Osteoblast (primary cell): ENCODE results near the gene MUC5B. TPM values are rescaled to one million over a fixed set of nuclear protein-coding genes. Genes with fewer than 3 reads are reported as not detected.

Experiments used
- DNase-seq: peaks from one replicate; pipeline ENCODE4 v3.0.0; 2011; ENCODE audit warnings: low spot score, mixed read lengths; ENCODE audit not compliant: insufficient read length; ENCODE audit errors: missing footprints
- H2AFZ ChIP-seq: 2 replicates; pipeline ENCODE4 v1.6.0; 2011; ENCODE audit warnings: mild to moderate bottlenecking, low read length
- H3K27ac ChIP-seq: 2 replicates; pipeline ENCODE4 v1.5.1; 2011; ENCODE audit warnings: mild to moderate bottlenecking, low read depth, low read length, moderate library complexity
- H3K27me3 ChIP-seq: 2 replicates; pipeline ENCODE4 v1.6.0; 2012; ENCODE audit warnings: mild to moderate bottlenecking, control low read depth, inconsistent platforms, low read length, moderate library complexity; ENCODE audit not compliant: insufficient read depth
- H3K36me3 ChIP-seq: 2 replicates; pipeline ENCODE4 v1.5.1; 2011; ENCODE audit warnings: mild to moderate bottlenecking, low read length, control low read depth, moderate library complexity; ENCODE audit not compliant: insufficient read depth
- H3K4me1 ChIP-seq: 2 replicates; pipeline ENCODE4 v1.5.1; 2011; ENCODE audit warnings: mild to moderate bottlenecking, low read length, control low read depth, moderate library complexity; ENCODE audit not compliant: insufficient read depth
- H3K4me2 ChIP-seq: 2 replicates; pipeline ENCODE4 v1.6.0; 2011; ENCODE audit warnings: mild to moderate bottlenecking, low read length; ENCODE audit not compliant: insufficient read depth
- H3K4me3 ChIP-seq: fragments of 200-600 bp; sonication (generic); 3 replicates; pipeline ENCODE4 v1.5.1; 2012; ENCODE audit warnings: mild to moderate bottlenecking, low read length, inconsistent platforms; ENCODE audit not compliant: insufficient read depth
- H3K79me2 ChIP-seq: 2 replicates; pipeline ENCODE4 v1.6.0; 2012; ENCODE audit warnings: mild to moderate bottlenecking, low read length, control low read depth, inconsistent platforms; ENCODE audit not compliant: insufficient read depth
- H3K9me3 ChIP-seq: 2 replicates; pipeline ENCODE4 v1.5.1; 2011; ENCODE audit warnings: low read depth, low read length, control low read depth
- H4K20me1 ChIP-seq: 2 replicates; pipeline ENCODE4 v1.6.0; 2012; ENCODE audit warnings: mild to moderate bottlenecking, low read length, control low read depth; ENCODE audit not compliant: insufficient read depth
- total RNA-seq: library from RNA; depleted of rRNA; stranded (reverse); fragments of >200 nt; gene quantifications from 2 replicates; pipeline ENCODE4 v1.2.3, GENCODE V29; 2012
- TF ChIP-seq, protein P1 (sequence below): IDR thresholded peaks from 2 replicates; pipeline ENCODE4 v1.5.1; 2011; ENCODE audit warnings: mild to moderate bottlenecking, low read depth, low read length, moderate library complexity; ENCODE audit errors: extremely low read depth

The MUC5B gene
- total RNA-seq, 1 donor = not detected

DNA sequence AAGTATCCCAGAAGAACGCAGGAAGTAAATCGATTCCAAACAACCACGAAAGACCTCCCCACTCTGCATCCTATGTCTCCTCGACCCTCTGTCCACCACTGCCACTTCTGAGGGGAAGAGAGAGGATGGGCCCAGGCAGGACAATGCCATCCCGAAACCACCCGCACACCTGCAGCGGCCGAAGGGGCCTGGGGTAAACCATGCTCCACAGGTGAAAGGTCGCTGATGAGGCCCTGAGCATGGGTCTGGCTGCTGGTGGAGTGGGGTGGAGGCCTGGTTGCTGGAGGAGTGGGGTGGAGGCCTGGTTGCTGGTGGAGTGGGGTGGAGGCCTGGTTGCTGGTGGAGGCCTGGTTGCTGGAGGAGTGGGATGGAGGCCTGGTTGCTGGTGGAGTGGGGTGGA is 73.4 kb downstream of the MUC5B start:
- Histone ChIP-seq H3K36me3 (peaks cover 25% of the 10 kb centered on the region), H3K4me2 (no peak overlapping the region), H3K9me3 (no peaks in the 10 kb centered on the region), H3K27ac (no peak overlapping the region), H3K27me3 (no peaks in the 10 kb centered on the region), H3K4me3 (no peak overlapping the region), H4K20me1 (peaks cover 71% of the 10 kb centered on the region), H3K4me1 (peaks cover 7% of the 10 kb centered on the region), H2AFZ (no peak overlapping the region), H3K79me2 (peaks cover 83% of the 10 kb centered on the region)
- peak; percentile 65 for DNase-seq
- TF ChIP-seq, protein P1, sequence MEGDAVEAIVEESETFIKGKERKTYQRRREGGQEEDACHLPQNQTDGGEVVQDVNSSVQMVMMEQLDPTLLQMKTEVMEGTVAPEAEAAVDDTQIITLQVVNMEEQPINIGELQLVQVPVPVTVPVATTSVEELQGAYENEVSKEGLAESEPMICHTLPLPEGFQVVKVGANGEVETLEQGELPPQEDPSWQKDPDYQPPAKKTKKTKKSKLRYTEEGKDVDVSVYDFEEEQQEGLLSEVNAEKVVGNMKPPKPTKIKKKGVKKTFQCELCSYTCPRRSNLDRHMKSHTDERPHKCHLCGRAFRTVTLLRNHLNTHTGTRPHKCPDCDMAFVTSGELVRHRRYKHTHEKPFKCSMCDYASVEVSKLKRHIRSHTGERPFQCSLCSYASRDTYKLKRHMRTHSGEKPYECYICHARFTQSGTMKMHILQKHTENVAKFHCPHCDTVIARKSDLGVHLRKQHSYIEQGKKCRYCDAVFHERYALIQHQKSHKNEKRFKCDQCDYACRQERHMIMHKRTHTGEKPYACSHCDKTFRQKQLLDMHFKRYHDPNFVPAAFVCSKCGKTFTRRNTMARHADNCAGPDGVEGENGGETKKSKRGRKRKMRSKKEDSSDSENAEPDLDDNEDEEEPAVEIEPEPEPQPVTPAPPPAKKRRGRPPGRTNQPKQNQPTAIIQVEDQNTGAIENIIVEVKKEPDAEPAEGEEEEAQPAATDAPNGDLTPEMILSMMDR = no peak

DNA sequence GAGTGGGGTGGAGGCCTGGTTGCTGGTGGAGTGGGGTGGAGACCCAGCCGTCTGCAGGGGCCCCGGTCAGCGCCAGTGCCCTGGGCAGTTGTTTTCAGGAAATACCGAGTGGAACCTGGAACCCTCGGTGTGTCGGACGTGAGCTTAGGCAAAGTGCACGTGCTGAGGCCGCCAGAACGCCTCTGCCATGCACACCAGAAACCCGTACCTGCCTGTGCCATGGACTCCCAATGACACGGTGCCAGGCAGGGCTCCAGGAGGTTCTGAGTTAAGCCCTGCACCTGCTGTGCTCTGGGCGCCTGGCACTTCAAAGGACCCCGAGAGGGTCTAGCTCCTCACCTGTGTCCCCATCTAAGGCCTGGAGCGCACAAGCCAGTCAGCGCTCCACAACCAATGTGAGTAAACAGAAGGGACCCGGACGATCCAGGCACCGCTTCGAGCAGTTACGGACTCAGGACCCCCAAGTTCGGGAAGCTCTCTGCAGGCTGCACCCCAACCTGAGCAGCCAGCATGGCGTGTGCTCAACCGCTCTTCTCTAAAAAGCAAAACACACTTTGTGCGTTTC is 74.2 kb downstream of the MUC5B start:
- Histone ChIP-seq H3K4me3 (no peak overlapping the region), H3K36me3 (peaks cover 23% of the 10 kb centered on the region), H3K27ac (no peak overlapping the region), H3K4me1 (peaks cover 7% of the 10 kb centered on the region), H3K4me2 (no peak overlapping the region), H3K9me3 (no peaks in the 10 kb centered on the region), H3K79me2 (peaks cover 85% of the 10 kb centered on the region), H2AFZ (no peak overlapping the region), H4K20me1 (peaks cover 76% of the 10 kb centered on the region), H3K27me3 (no peaks in the 10 kb centered on the region)
- TF ChIP-seq, protein P1 = no peak
- peak; percentile 74 for DNase-seq

DNA sequence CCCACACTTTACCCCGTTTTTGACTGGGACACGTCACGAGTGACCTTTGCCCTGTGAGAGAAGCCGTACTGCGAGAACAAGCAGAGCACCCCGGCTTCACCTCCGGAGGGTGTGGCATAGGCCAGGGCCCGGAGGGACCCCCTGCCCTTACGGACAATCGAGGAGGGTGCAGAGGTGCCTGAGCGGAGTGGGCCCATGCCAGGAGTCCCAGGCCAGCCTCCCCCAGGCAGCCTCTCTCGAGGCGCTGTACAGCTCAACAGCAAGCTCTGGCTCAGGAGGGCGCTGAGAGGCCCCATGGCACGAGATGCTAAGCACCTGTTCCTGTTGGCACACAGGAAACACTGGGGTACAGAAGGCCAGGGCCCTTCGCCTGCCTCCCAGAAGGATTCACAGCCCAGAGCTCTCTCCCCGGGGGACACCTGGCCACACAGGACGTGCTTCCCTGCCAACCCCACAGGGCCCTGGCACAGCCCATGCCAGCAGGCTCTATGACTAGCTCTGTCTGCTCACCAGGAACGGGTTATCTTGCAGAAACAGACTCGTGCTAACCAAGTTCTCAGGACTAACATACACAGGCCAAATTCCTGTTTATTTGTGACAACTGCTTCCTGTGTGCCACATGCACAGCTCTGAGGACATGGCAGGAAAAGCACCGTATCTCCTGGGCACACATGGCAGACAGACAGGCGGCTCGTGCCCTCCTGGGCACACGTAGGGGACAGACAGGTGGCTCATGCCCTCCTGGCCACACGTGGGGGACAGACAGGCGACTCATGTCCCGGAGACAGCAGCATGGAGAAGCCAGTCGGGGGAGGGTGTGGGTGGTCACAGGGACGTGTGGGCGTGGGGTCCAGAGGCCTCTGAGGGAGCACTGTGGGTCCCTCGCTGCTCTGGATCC is 75.0 kb downstream of the MUC5B start:
- Histone ChIP-seq H3K4me1 (peaks cover 7% of the 10 kb centered on the region), H3K27me3 (no peaks in the 10 kb centered on the region), H3K4me2 (no peak overlapping the region), H3K9me3 (no peaks in the 10 kb centered on the region), H3K79me2 (peaks cover 85% of the 10 kb centered on the region), H3K27ac (no peak overlapping the region), H4K20me1 (peaks cover 77% of the 10 kb centered on the region), H3K36me3 (peaks cover 18% of the 10 kb centered on the region), H3K4me3 (no peak overlapping the region), H2AFZ (no peak overlapping the region)
- TF ChIP-seq, protein P1 = no peak
- DNase-seq = peak; percentile 72

DNA sequence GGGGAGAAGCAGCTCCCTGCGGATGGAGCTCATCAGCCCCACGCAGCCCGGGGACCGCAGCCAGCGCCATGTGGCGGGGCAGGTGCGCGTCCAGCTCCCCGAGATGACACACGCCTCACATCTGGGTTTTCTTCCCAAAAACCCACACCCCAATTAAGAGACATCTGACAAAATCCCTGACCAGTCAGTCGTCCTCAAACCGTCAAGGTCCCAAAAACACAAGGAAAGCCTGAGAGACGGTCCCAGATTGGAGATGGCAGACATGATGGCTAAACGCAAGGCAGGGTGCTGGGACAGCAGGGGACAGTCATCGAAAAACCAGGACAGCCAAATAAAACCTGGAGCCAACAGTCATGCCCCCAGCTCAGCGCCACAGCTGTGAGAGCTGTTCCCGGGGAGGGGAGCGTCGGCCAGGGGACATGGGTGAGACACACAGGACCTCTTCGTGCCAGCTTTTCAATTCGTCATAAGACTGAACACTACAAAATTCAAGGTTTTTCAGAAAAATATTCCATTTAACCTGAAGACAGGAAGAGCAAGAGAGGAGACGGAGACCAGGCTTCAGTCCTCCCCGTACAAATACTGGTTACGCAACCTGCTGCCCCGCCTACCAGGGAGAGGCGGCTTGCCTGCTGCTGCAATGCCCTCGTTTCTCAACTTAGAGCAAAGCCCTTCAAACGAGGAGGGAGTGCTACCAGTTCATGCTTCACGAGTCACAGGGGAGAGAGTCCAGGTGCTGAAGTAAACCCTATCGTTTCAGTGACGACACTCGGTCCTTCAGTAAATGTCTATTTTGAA is 76.0 kb downstream of the MUC5B start:
- no peak overlapping the region for H3K4me3 ChIP-seq
- TF ChIP-seq, protein P1 = no peak
- peaks cover 84% of the 10 kb centered on the region for H3K79me2 ChIP-seq
- H3K27ac ChIP-seq = peak overlapping the region; percentile 29
- H3K36me3 ChIP-seq = peaks cover 8% of the 10 kb centered on the region
- H2AFZ ChIP-seq = no peak overlapping the region
- H3K9me3 ChIP-seq = no peaks in the 10 kb centered on the region
- peaks cover 7% of the 10 kb centered on the region for H3K4me1 ChIP-seq
- H3K27me3 ChIP-seq = no peaks in the 10 kb centered on the region
- H3K4me2 ChIP-seq = peak overlapping the region; percentile 34
- peak; percentile 99 for DNase-seq
- H4K20me1 ChIP-seq = peaks cover 75% of the 10 kb centered on the region
